Neuronal stem cell (in vitro differentiated cells): ENCODE results near the gene C1QL1.

ENCODE experiments used
- DNase-seq: peaks from one replicate; pipeline ENCODE4 v3.0.0-alpha.2; 2013; ENCODE audit warnings: low spot score
- H2AFZ ChIP-seq: one replicate; pipeline ENCODE4 v1.6.1; 2013; ENCODE audit warnings: mild to moderate bottlenecking, low read length, inconsistent platforms
- H2AK5ac ChIP-seq: 2 replicates; pipeline ENCODE4 v1.6.1; 2013; ENCODE audit warnings: low read depth, mild to moderate bottlenecking, inconsistent platforms, low read length, moderate library complexity, mixed read lengths
- H2BK120ac ChIP-seq: 2 replicates; pipeline ENCODE4 v1.6.1; 2013; ENCODE audit warnings: low read depth, mild to moderate bottlenecking, inconsistent platforms, low read length, moderate library complexity, mixed read lengths
- H2BK12ac ChIP-seq: one replicate; pipeline ENCODE4 v1.6.1; 2013; ENCODE audit warnings: low read length, inconsistent platforms
- H2BK15ac ChIP-seq: 2 replicates; pipeline ENCODE4 v1.6.1; 2013; ENCODE audit warnings: mild to moderate bottlenecking, low read length, inconsistent platforms, mixed read lengths
- H2BK5ac ChIP-seq: one replicate; pipeline ENCODE4 v1.6.1; 2013; ENCODE audit warnings: inconsistent platforms, mild to moderate bottlenecking, low read length, moderate library complexity
- H3K14ac ChIP-seq: one replicate; pipeline ENCODE4 v1.6.1; 2013; ENCODE audit warnings: low read length, inconsistent platforms
- H3K18ac ChIP-seq: 2 replicates; pipeline ENCODE4 v1.6.1; 2013; ENCODE audit warnings: low read length, inconsistent platforms
- H3K23ac ChIP-seq: 2 replicates; pipeline ENCODE4 v1.6.1; 2013; ENCODE audit warnings: low read depth, mild to moderate bottlenecking, mixed read lengths, low read length, inconsistent platforms; ENCODE audit not compliant: poor library complexity
- H3K27ac ChIP-seq: replicated peaks from 3 replicates; pipeline ENCODE4 v1.5.1; 2013; ENCODE audit warnings: low read length, inconsistent platforms
- H3K27me3 ChIP-seq, 3 experiments: 2 replicates each; pipeline ENCODE4 v1.6.1; 2013; ENCODE audit warnings: low read length in 3 of 3, mild to moderate bottlenecking in 2 of 3, inconsistent platforms in 1 of 3, low read depth in 1 of 3, mixed read lengths in 1 of 3, moderate library complexity in 1 of 3; ENCODE audit not compliant: control insufficient read depth in 3 of 3, insufficient read depth in 3 of 3
- H3K36me3 ChIP-seq, 2 donors: replicated peaks in 1 of 2; 2 replicates each; pipeline ENCODE4 v1.6.1; 2013; ENCODE audit warnings: low read length in 2 of 2; ENCODE audit not compliant: control insufficient read depth in 2 of 2, insufficient read depth in 2 of 2
- H3K4ac ChIP-seq: 2 replicates; pipeline ENCODE4 v1.6.1; 2013; ENCODE audit warnings: inconsistent platforms, mild to moderate bottlenecking, low read length, moderate library complexity
- H3K4me1 ChIP-seq, 2 donors: 1 replicate in 1 of 2; 2 replicates in 1 of 2; pipeline ENCODE4 v1.6.1; 2013; ENCODE audit warnings: low read length in 2 of 2, low read depth in 1 of 2; ENCODE audit not compliant: control insufficient read depth in 2 of 2, insufficient read depth in 1 of 2
- H3K4me2 ChIP-seq: one replicate; pipeline ENCODE4 v1.6.1; 2013; ENCODE audit warnings: mild to moderate bottlenecking, low read length, inconsistent platforms; ENCODE audit not compliant: insufficient read depth, poor library complexity, severe bottlenecking
- H3K4me3 ChIP-seq, 2 donors: 2 replicates each; pipeline ENCODE4 v1.5.1; 2013; ENCODE audit warnings: low read length in 2 of 2, mild to moderate bottlenecking in 2 of 2, inconsistent platforms in 1 of 2, moderate library complexity in 1 of 2
- H3K79me1 ChIP-seq: one replicate; pipeline ENCODE4 v1.6.1; 2013; ENCODE audit warnings: low read depth, mild to moderate bottlenecking, inconsistent platforms, low read length, moderate library complexity
- H3K9ac ChIP-seq: one replicate; pipeline ENCODE4 v1.6.1; 2013; ENCODE audit warnings: mild to moderate bottlenecking, low read depth, low read length, inconsistent platforms; ENCODE audit not compliant: poor library complexity
- H3K9me3 ChIP-seq, 2 donors: replicated peaks in 1 of 2; 2 replicates each; pipeline versions ENCODE3 to v1.6.1; 2013; ENCODE audit warnings: low read length in 2 of 2, mild to moderate bottlenecking in 2 of 2, inconsistent platforms in 1 of 2, low read depth in 1 of 2, mixed read lengths in 1 of 2, moderate library complexity in 1 of 2; ENCODE audit not compliant: control insufficient read depth in 2 of 2, insufficient read depth in 1 of 2
- H4K8ac ChIP-seq: one replicate; pipeline ENCODE4 v1.6.1; 2013; ENCODE audit warnings: low read depth, mild to moderate bottlenecking, inconsistent platforms, low read length, moderate library complexity
- H4K91ac ChIP-seq: one replicate; pipeline ENCODE4 v1.6.1; 2013; ENCODE audit warnings: low read length, low read depth, mild to moderate bottlenecking, inconsistent platforms; ENCODE audit not compliant: poor library complexity
- WGBS, 2 donors: extraction: QIAGEN DNeasy Blood & Tissue Kit; methylation state at CpG; one replicate each; pipeline ENCODE4 v1.1.7; 2013; ENCODE audit warnings: missing lambda C conversion rate in 2 of 2, mixed read lengths in 1 of 2; ENCODE audit not compliant: insufficient read length in 2 of 2, insufficient replicate concordance in 1 of 2; ENCODE audit errors: extremely low coverage in 2 of 2; 5-methylcytosine and 5-hydroxymethylcytosine counted together

The C1QL1 gene

DNA sequence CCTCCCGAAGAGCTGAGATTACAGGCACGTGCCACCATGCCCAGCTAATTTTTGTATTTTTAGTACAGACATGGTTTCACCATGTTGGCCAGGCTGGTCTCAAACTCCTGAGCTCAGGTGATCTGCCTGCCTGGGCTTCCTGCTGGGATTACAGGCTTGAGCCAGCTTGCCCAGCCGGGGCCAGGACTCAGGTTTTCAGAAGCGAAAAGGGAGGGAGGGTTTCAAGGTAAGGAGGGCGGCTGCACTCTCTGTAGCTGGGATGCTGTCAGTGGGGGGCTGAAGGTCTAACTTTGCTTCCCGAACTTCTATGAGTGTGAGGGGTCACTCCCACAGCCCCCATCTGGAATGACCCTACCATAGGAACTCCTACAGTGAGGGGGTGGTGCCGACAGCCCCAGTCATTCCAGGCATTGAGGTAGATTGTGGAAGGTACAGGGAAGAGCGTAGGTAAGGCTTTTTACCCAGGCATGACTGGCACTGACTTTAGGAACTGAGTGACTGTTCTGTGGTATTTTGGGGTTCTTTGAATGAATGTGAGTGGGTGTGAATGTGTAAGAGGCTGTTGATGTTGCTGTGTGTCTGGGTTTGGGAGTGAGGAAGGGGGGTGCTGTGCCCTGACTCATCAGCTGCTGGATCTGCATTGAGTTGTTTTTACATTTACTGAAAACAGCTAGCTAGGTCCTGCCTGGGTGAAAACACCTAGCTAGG lies 3.8 kb upstream of the C1QL1 start:
- Histone ChIP-seq H3K4me1 (peaks cover 13 to 24% of the 10 kb centered on the region in 2 donors), H3K18ac (no peak overlapping the region), H3K9me3 (no peaks in the 10 kb centered on the region), H2BK15ac (no peak overlapping the region), H3K9ac (peak overlapping the region; percentile 38), H2BK120ac (no peak overlapping the region), H3K27ac (no peak overlapping the region), H2AFZ (no peak overlapping the region), H4K8ac (no peak overlapping the region), H2AK5ac (no peak overlapping the region), H3K36me3 (no peaks in the 10 kb centered on the region), H2BK12ac (no peak overlapping the region), H3K27me3 (peaks cover 11 to 80% (median 42%) of the 10 kb centered on the region in 3 experiments), H3K23ac (no peak overlapping the region), H4K91ac (no peak overlapping the region), H2BK5ac (no peak overlapping the region), H3K4me2 (no peak overlapping the region), H3K79me1 (peaks cover 5% of the 10 kb centered on the region), H3K4me3 (no peak overlapping the region), H3K4ac (no peak overlapping the region), H3K14ac (no peak overlapping the region)
- no peak for DNase-seq
- no CpG with 5 or more reads among the region's 8 CpGs for WGBS, 2 donors

DNA sequence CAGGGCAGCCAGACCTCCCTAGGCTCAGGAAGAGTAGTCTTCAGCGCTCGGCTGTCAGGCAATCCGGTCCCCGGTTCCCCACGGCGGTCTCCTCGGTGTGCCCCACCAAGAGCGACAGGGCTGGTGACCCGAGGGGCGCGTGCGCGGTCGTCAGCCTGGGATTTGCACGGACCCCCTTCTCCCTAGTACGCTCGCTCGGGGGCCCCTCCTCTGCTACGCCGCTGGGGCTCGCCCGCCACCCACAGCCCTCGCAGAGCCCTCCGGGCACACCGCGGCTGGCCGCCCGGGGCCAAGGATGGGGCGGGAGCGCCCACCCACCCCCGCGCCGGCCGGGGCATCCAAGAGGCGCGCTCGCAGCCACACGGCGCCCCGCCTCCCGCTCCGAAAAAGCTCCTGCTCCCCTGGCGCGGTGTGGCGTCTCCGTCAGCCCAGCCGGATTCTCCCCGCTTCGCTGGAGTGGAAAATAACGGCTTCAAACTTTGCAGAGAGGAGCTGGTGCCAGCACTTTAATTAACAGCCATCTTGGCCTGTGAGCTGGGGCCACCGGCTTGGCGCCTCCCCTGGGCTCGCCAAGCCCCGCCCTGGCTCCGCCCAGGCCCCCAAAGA lies 2.1 kb upstream of the C1QL1 start:
- Histone ChIP-seq H2BK15ac (peak overlapping the region; percentile 96), H2BK5ac (peak overlapping the region; percentile 84), H3K23ac (peak overlapping the region; percentile 77), H3K4ac (no peak overlapping the region), H4K91ac (no peak overlapping the region), H3K4me1 (peaks cover 19% of the 10 kb centered on the region in 2 donors), H3K79me1 (peaks cover 5% of the 10 kb centered on the region), H3K27ac (peak overlapping the region; percentile 70), H3K4me2 (peak overlapping the region; percentile 97), H3K4me3 (peak overlapping the region; percentile 39 to 81), H3K14ac (peak overlapping the region; percentile 75), H2AK5ac (peak overlapping the region; percentile 99), H3K36me3 (no peaks in the 10 kb centered on the region), H2AFZ (peak overlapping the region; percentile 95), H3K27me3 (peaks cover 23 to 83% (median 59%) of the 10 kb centered on the region in 3 experiments), H2BK120ac (no peak overlapping the region), H3K18ac (peak overlapping the region; percentile 97), H3K9me3 (no peaks in the 10 kb centered on the region), H4K8ac (no peak overlapping the region), H2BK12ac (peak overlapping the region; percentile 77), H3K9ac (peak overlapping the region; percentile 87)
- no peak for DNase-seq
- no CpG with 5 or more reads among the region's 55 CpGs for WGBS, 2 donors

GRCh38 chr17:44969144-44969780 lies 1.2 kb upstream of the C1QL1 start:
- no peak overlapping the region for H4K8ac ChIP-seq
- peak overlapping the region; percentile 1 for H2BK12ac ChIP-seq
- H3K36me3 ChIP-seq = no peaks in the 10 kb centered on the region
- H3K27ac ChIP-seq = no peak overlapping the region
- DNase-seq = no peak
- peaks cover 5% of the 10 kb centered on the region for H3K79me1 ChIP-seq
- H3K4ac ChIP-seq = peak overlapping the region; percentile 53
- H4K91ac ChIP-seq = no peak overlapping the region
- peak overlapping the region; percentile 96 for H2BK15ac ChIP-seq
- H2BK5ac ChIP-seq = peak overlapping the region; percentile 78
- no peak overlapping the region for H3K14ac ChIP-seq
- H3K4me1 ChIP-seq = peaks cover 19% of the 10 kb centered on the region in 2 donors
- peak overlapping the region; percentile 89 for H3K23ac ChIP-seq
- H2AK5ac ChIP-seq = peak overlapping the region; percentile 99
- peak overlapping the region; percentile 97 for H3K4me2 ChIP-seq
- no peaks in the 10 kb centered on the region for H3K9me3 ChIP-seq
- H3K4me3 ChIP-seq = peak overlapping the region; percentile 61 to 78
- peak overlapping the region; percentile 95 for H2AFZ ChIP-seq
- WGBS, 2 donors = no CpG with 5 or more reads among the region's 19 CpGs
- peaks cover 23 to 81% (median 60%) of the 10 kb centered on the region in 3 experiments for H3K27me3 ChIP-seq
- peak overlapping the region; percentile 79 for H3K9ac ChIP-seq
- H3K18ac ChIP-seq = peak overlapping the region; percentile 98
- H2BK120ac ChIP-seq = peak overlapping the region; percentile 97

DNA sequence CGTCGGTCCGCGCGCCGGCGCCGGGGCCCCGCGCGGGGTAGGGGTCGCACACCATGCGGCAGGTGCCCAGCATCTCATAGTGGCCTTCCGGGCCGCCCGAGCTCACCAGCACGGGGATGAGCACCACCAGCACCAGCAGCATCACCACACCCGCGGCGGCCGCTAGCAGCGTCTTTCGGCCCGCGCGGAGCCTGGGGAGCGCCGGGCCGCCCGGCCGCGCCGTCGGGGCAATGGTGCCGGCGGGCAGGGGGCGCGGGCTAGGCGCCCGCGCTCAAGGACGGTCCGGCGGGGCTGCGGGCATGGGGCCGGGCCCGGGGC lies 237 bp downstream of the C1QL1 start:
- peak overlapping the region; percentile 49 for H3K4me2 ChIP-seq
- peaks cover 5% of the 10 kb centered on the region for H3K79me1 ChIP-seq
- no peak overlapping the region for H3K23ac ChIP-seq
- H3K4ac ChIP-seq = no peak overlapping the region
- H2BK15ac ChIP-seq = no peak overlapping the region
- peak overlapping the region; percentile 85 for H3K18ac ChIP-seq
- H2BK120ac ChIP-seq = peak overlapping the region; percentile 61
- peak overlapping the region; percentile 84 for H2AFZ ChIP-seq
- no peak for DNase-seq
- no peaks in the 10 kb centered on the region for H3K36me3 ChIP-seq
- no peak overlapping the region for H3K9ac ChIP-seq
- no peak overlapping the region for H2AK5ac ChIP-seq
- H3K27ac ChIP-seq = no peak overlapping the region
- H2BK12ac ChIP-seq = no peak overlapping the region
- H3K9me3 ChIP-seq = no peaks in the 10 kb centered on the region
- WGBS, 2 donors = no CpG with 5 or more reads among the region's 47 CpGs
- H2BK5ac ChIP-seq = peak overlapping the region; percentile 82
- peak overlapping the region; percentile 36 to 54 for H3K4me3 ChIP-seq
- no peak overlapping the region for H4K91ac ChIP-seq
- H4K8ac ChIP-seq = no peak overlapping the region
- peaks cover 19% of the 10 kb centered on the region in 2 donors for H3K4me1 ChIP-seq
- peaks cover 23 to 79% (median 63%) of the 10 kb centered on the region in 3 experiments for H3K27me3 ChIP-seq
- no peak overlapping the region for H3K14ac ChIP-seq
